ENCODE results near the gene PALD1.

- TF ChIP-seq CTCF (IDR thresholded peaks at IDR 0.05) (no peak), EZH2 (IDR thresholded peaks at IDR 0.05) (no peak), EZH2phosphoT487 (IDR thresholded peaks at IDR 0.05) (no peak)
These were observed 70.9 kb downstream of the PALD1 start for GRCh38 chr10:70549351-70549961.

Measured in neural progenitor cell (in vitro differentiated cells).